HG03565 (cell line): ENCODE measurements around the gene IQCK.
"Not testable (repeated sequence)": the region's sequence is repeated elsewhere in the genome, so short reads cannot be mapped to it uniquely, and the experiment has no call there.

Experiments
- ATAC-seq: cut with Tn5 transposase; IDR thresholded peaks from one replicate; pipeline ENCODE4 v1.9.1; 2021; ENCODE audit warnings: mild to moderate bottlenecking, moderate library complexity; ENCODE audit not compliant: unreplicated experiment

IQCK gene

GRCh38 chr16:19715566-19715965, 2.5 kb upstream of the IQCK start:
- no peak for ATAC-seq

- ATAC-seq = no peak
Observed at GRCh38 chr16:19716183-19716582, 1.9 kb upstream of the IQCK start.

- ATAC-seq = not testable (repeated sequence)
Observed at GRCh38 chr16:19716728-19717127, 1.3 kb upstream of the IQCK start.

GRCh38 chr16:19717314-19717713, 757 bp upstream of the IQCK start:
- no peak for ATAC-seq

GRCh38 chr16:19718624-19718965, 524 bp downstream of the IQCK start:
- no peak for ATAC-seq

GRCh38 chr16:19722269-19722952, 4.3 kb downstream of the IQCK start:
- no peak for ATAC-seq

GRCh38 chr16:19722981-19723380, 4.9 kb downstream of the IQCK start:
- no peak for ATAC-seq

GRCh38 chr16:19728636-19728965, 10.5 kb downstream of the IQCK start:
- ATAC-seq = no peak

GRCh38 chr16:19733551-19733950, 15.5 kb downstream of the IQCK start:
- no peak for ATAC-seq

GRCh38 chr16:19735074-19735867, 17.2 kb downstream of the IQCK start:
- no peak for ATAC-seq

GRCh38 chr16:19737306-19738038, 19.4 kb downstream of the IQCK start:
- no peak for ATAC-seq

GRCh38 chr16:19741354-19741753, 23.3 kb downstream of the IQCK start:
- ATAC-seq = no peak

- ATAC-seq = no peak
Observed at GRCh38 chr16:19743816-19744159, 25.7 kb downstream of the IQCK start.

GRCh38 chr16:19744670-19745069, 26.6 kb downstream of the IQCK start:
- ATAC-seq = no peak

GRCh38 chr16:19745286-19746010, 27.4 kb downstream of the IQCK start:
- no peak for ATAC-seq

- no peak for ATAC-seq
Observed at GRCh38 chr16:19746561-19746960, 28.5 kb downstream of the IQCK start.

- no peak for ATAC-seq
Observed at GRCh38 chr16:19748389-19749168, 30.5 kb downstream of the IQCK start.

GRCh38 chr16:19749571-19750080, 31.6 kb downstream of the IQCK start:
- no peak for ATAC-seq

- ATAC-seq = no peak
Observed at GRCh38 chr16:19751478-19752385, 33.7 kb downstream of the IQCK start.
